Activated CD4-positive, CD25-positive, alpha-beta regulatory T cell treated with anti-CD3 and anti-CD28 coated beads, Interleukin-2, amount 50 U/mL, for 72 hours (primary cell): Measurements from ENCODE around the gene SHD.
A peak's percentile ranks its signal among the peaks of the same experiment; 100 is the strongest.

Experiments used
- DNase-seq: peaks from one replicate; pipeline ENCODE4 v3.0.0; 2021

SHD gene

DNA sequence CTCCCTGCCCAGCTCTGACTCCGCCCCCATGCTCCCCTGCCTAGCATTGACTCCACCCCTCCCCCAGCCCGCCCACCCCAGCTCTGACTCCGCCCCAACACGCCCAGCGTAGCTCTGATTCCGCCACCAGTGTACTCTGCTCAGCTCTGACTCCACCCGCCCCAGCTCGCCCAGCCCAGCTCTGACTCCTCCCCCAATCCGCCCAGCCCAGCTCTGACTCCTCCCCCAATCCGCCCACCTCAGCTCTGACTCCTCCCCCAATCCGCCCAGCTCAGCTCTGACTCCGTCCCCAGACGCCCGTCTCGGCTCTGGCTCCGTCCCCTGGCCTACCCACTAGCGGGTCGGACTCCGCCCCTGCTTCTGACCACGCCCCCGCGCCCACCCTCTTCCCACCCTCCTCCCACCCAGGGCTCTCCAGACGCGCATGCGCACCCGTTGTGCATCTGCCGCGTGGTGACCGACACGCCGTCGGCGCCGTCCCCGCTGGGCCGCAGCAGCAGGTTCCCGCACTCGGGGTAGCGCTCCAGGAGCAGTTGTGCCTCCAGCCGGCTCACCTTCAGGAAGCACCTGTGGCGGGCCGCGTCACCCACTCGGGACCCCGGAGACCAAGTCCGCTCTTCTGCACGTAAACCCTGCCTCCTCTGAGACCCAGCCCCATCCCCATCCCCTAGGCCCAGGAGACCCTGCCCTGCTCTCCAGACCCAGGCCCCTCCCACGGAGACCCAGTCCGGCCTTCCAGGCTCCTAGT, 49.4 kb downstream of the SHD start:
- peak; percentile 91 for DNase-seq

GRCh38 chr19:4328991-4329681, 50.1 kb downstream of the SHD start:
- DNase-seq: peak; percentile 46

DNA sequence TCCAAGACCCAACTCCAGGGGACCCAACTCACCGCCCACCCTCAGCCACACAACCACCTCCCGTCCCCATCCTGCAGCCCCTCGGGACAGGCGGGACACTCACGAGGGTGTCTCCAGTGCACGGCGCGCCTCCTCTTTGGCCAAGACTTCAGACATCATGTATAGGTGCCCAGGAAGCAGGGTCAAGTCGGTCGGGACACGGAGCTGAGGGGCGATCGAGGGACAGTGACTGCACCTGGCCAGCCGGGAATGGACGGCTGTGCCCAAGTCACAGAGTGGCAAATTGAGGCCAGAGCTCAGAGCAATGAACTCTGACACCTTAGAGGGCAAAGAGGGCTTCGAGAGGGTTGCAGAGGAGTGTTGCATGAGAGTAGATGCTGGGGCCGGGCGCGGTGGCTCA, 50.8 kb downstream of the SHD start:
- no peak for DNase-seq

GRCh38 chr19:4334929-4335570, 56.0 kb downstream of the SHD start:
- DNase-seq: no peak

DNA sequence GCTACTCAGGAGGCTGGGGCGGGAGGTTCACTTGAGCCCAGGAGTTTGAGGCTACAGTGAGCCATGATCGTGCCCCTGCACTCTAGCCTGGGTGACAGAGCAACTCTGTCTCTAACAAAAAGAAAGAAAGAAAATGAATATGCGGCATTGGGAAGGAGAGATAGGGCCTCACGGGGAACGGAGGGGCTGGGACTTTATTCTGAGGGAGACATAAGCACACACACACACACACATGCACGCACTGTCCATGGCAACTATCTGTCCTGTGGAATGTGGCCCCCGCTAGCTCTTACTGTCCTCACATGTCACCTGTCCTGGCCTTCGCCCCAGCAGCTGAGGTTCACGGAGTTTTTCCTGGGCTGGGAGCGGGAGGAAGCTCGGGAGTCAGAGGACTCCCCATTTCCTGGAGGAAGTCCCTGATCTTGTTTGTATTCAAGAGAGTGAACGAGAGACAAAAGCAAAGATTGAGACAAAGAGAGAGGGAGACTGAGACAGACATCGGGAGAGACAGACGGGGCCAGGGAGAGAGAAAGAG, 58.9 kb downstream of the SHD start:
- no peak for DNase-seq

DNA sequence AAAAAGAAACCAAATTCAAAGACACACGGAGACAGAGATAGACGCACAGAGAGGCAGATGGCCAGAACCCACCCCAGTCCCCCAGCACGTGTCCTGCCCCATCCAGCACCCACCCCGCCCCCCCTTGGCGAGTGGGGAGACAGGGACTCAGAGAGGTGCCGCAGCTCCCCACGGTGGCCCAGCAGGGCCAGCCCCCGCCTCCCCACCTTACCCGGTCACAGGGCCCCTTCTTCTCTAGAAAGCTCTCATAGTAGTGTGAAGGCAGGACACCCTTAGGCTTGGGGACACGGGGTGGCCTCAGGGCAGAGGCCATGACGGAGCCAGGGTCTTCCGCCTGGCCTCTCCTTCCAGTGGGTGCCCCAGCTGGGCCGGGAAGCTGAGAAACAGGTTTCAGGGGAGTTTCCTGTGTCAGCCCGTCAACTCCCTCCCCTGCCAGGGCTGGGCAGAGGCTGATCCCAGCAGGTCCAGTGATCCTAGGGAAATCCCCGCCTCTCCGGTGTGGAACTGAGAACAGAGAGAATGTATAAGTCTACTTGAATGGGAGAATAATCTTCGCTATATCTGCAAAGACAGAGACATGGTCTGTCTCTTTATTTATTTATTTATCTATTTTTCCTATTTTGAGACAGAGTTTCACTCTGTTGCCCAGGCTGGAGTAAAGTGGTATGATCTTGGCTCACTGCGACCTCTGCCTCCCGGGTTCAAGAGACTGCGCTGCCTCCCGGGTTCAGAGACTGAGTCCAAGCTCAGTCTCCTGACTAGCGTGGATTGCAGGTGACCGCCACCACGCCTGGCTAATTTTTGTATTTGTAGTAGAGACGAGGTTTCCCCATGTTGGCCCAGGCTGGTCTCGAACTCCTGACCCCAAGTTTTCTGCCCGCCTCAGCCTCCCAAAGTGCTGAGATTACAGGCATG, 59.6 kb downstream of the SHD start, which contains the start of gene STAP2:
TSS of gene STAP2 (minus strand) at position 387 of the 915 bp plus-strand sequence. CDS start at position 313, 74 bp downstream.
- DNase-seq: no peak
